KMS-11 (cell line): ENCODE measurements around the gene NOL4L.
A peak's percentile ranks its signal among the peaks of the same experiment; 100 is the strongest.

ENCODE experiments used
- H2AFZ ChIP-seq: fragments of 200-600 bp; sonication (generic); 2 replicates; pipeline ENCODE4 v1.6.1; 2016; ENCODE audit warnings: antibody characterized with exemption, mixed run types, low read depth
- H3K27ac ChIP-seq: fragments of 200-600 bp; sonication (generic); 2 replicates; pipeline ENCODE4 v1.6.1; 2016; ENCODE audit warnings: mild to moderate bottlenecking, mixed run types
- H3K27me3 ChIP-seq: fragments of 200-600 bp; sonication (generic); 2 replicates; pipeline ENCODE4 v1.6.1; 2017; ENCODE audit warnings: mild to moderate bottlenecking, low read depth, mixed run types, moderate library complexity; ENCODE audit not compliant: insufficient read depth
- H3K36me3 ChIP-seq: fragments of 200-600 bp; sonication (generic); 2 replicates; pipeline ENCODE4 v1.6.1; 2017; ENCODE audit warnings: mild to moderate bottlenecking, mixed run types; ENCODE audit not compliant: insufficient read depth
- H3K4me1 ChIP-seq: fragments of 200-600 bp; sonication (generic); 2 replicates; pipeline ENCODE4 v1.6.1; 2016; ENCODE audit warnings: mild to moderate bottlenecking, low read depth, mixed run types; ENCODE audit not compliant: poor library complexity, severe bottlenecking
- H3K4me2 ChIP-seq: fragments of 200-600 bp; sonication (generic); 2 replicates; pipeline ENCODE4 v1.7.0; 2016; ENCODE audit warnings: mild to moderate bottlenecking, mixed run types
- H3K4me3 ChIP-seq: fragments of 200-600 bp; sonication (generic); IDR thresholded peaks from 2 replicates; pipeline ENCODE4 v1.6.1; 2017; ENCODE audit warnings: low read depth, low read length, mixed read lengths; ENCODE audit not compliant: insufficient read depth
- H3K79me2 ChIP-seq: fragments of 200-600 bp; sonication (generic); 2 replicates; pipeline ENCODE4 v1.6.1; 2016; ENCODE audit warnings: low read depth, mixed run types; ENCODE audit not compliant: insufficient read depth
- H3K9ac ChIP-seq: fragments of 200-600 bp; sonication (generic); 2 replicates; pipeline ENCODE4 v1.6.1; 2016; ENCODE audit warnings: mild to moderate bottlenecking, mixed run types
- H4K20me1 ChIP-seq: fragments of 200-600 bp; sonication (generic); 2 replicates; pipeline ENCODE4 v1.6.1; 2016; ENCODE audit warnings: mild to moderate bottlenecking, mixed run types; ENCODE audit not compliant: insufficient read depth
- CTCF ChIP-seq: fragments of 200-600 bp; sonication (generic); conservative IDR thresholded peaks from 2 replicates; pipeline ENCODE4 v1.6.1; 2017; ENCODE audit warnings: low read depth, mild to moderate bottlenecking, antibody characterized with exemption, low read length, moderate library complexity, mixed read lengths

Gene NOL4L

GRCh38 chr20:32508775-32509119 is 76.4 kb downstream of the NOL4L start:
- no peaks in the 10 kb centered on the region for H3K36me3 ChIP-seq
- H3K4me2 ChIP-seq = peak overlapping the region; percentile 50; the same call in 1 of the 2 replicates
- no peak for TF ChIP-seq CTCF
- no peak overlapping the region for H2AFZ ChIP-seq
- no peaks in the 10 kb centered on the region for H3K27me3 ChIP-seq
- peak overlapping the region; percentile 83 for H3K27ac ChIP-seq
- no peak overlapping the region for H3K4me3 ChIP-seq
- no peaks in the 10 kb centered on the region for H4K20me1 ChIP-seq
- no peaks in the 10 kb centered on the region for H3K79me2 ChIP-seq
- peak overlapping the region; percentile 39; the same call in 1 of the 2 replicates for H3K9ac ChIP-seq
- peaks cover 72% of the 10 kb centered on the region for H3K4me1 ChIP-seq

DNA sequence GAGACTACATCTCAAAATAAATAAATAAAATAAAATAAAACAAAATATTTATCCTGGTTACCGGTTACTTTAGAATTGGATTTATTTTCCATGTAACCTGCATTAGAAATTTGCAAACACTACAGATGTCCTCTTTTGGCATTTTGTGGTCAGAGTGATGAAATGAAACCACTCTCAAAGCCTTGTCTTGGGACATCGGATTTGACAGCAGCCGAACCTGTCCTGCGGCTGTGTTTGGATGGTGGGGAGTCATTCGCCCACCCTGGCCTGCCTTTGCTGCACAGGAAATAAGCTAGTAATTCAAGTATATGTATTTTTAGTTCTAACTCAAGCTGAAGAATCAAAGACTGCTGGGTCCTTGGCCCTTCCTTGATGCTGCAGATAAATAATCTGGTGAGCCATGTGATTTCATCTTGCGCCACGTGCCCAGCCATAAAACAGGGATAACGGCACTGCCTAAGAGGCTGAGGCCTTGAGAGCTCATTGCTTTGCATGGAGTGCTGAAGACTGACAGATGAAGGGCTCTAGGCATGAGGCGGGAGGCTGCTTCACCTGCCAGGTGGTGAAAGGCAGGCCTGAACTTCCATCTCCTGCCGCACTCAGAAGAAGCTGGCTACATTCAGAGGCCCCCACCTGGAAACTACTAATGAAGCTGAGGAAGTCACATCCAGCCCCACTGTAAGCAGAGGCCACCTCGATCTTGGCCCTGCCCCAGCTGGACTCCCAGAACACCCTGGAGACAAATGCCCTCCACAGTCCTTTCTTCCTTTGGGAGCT is 76.9 kb downstream of the NOL4L start:
- H3K4me3 ChIP-seq = no peak overlapping the region
- no peaks in the 10 kb centered on the region for H3K79me2 ChIP-seq
- H3K4me2 ChIP-seq = no peak overlapping the region; the same call in 1 of the 2 replicates
- peaks cover 72% of the 10 kb centered on the region for H3K4me1 ChIP-seq
- H3K36me3 ChIP-seq = no peaks in the 10 kb centered on the region
- no peak for TF ChIP-seq CTCF
- no peaks in the 10 kb centered on the region for H4K20me1 ChIP-seq
- H3K27me3 ChIP-seq = no peaks in the 10 kb centered on the region
- H2AFZ ChIP-seq = no peak overlapping the region
- H3K9ac ChIP-seq = no peak overlapping the region; the same call in 1 of the 2 replicates
- peak overlapping the region; percentile 83; the same call in 1 of the 2 replicates for H3K27ac ChIP-seq

DNA sequence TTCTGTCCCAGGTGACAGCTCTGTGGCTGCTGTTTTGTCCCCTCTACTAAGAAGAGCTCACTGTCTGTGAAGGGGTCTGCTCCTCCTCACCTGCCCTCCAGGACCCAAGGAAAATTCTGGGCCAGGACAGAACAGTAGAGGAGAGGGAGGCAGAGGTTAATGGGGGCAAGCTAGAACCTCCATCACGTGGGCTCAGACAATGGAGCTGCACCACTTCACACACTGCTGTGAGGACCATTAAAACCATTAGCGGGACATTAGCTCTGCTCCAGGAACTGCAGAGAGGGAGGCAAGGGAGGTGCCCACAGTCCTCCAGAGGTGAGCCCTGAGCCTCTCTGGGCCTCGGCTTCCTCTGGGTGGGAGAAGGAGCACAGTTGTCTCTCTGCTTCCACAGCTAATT is 78.4 kb downstream of the NOL4L start:
- Histone ChIP-seq H2AFZ (no peak overlapping the region), H3K9ac (no peak overlapping the region), H3K4me1 (peaks cover 70% of the 10 kb centered on the region), H3K79me2 (no peaks in the 10 kb centered on the region), H4K20me1 (no peaks in the 10 kb centered on the region), H3K4me3 (no peak overlapping the region), H3K4me2 (no peak overlapping the region), H3K27me3 (no peaks in the 10 kb centered on the region), H3K27ac (no peak overlapping the region), H3K36me3 (no peaks in the 10 kb centered on the region)
- no peak for TF ChIP-seq CTCF

- Histone ChIP-seq H3K4me1 (peaks cover 63% of the 10 kb centered on the region), H4K20me1 (no peaks in the 10 kb centered on the region), H2AFZ (no peak overlapping the region), H3K27ac (peak overlapping the region; percentile 16), H3K36me3 (no peaks in the 10 kb centered on the region), H3K4me2 (peak overlapping the region; percentile 44; the same call in 1 of the 2 replicates), H3K79me2 (no peaks in the 10 kb centered on the region), H3K4me3 (no peak overlapping the region), H3K27me3 (no peaks in the 10 kb centered on the region), H3K9ac (no peak overlapping the region)
- no peak for TF ChIP-seq CTCF
These were observed 79.2 kb downstream of the NOL4L start for GRCh38 chr20:32505723-32506473.
